SK-N-SH (cell line): ENCODE results near the gene TCEA2. TPM values are rescaled to one million over a fixed set of nuclear protein-coding genes. Genes with fewer than 3 reads are reported as not detected.

Source experiments
- CTCF ChIA-PET: fragments of 300-600, 350-600 bp; formaldehyde crosslinking; extraction: SDS; loops from one replicate; lab custom pipeline; 2021; lab: Yijun Ruan, JAX
- POLR2A ChIA-PET: fragments of 350-600 bp; sonication (Branson Sonifier 250); formaldehyde crosslinking; extraction: SDS; loops from one replicate; lab custom pipeline; 2020; ENCODE audit warnings: antibody characterized with exemption, inconsistent platforms; lab: Yijun Ruan, JAX
- DNase-seq: peaks from one replicate; pipeline ENCODE4 v3.0.0; 2012
- H2AFZ ChIP-seq: fragments of 200-600 bp; sonication (generic); 2 replicates; pipeline ENCODE4 v1.8.1; 2016; ENCODE audit warnings: antibody characterized with exemption, mild to moderate bottlenecking, low read depth
- H3F3A ChIP-seq: fragments of 200-600 bp; sonication (generic); replicated peaks from 2 replicates; pipeline ENCODE3; 2016; ENCODE audit warnings: antibody characterized with exemption, mild to moderate bottlenecking; ENCODE audit not compliant: insufficient read depth
- H3K27ac ChIP-seq, 2 experiments: fragments of 200-500 bp in 1 of 2; fragments of 200-600 bp in 1 of 2; sonication (Bioruptor generic) in 1 of 2; sonication (generic), shearing (Covaris generic) in 1 of 2; 2 replicates each; pipeline versions ENCODE4 v1.5.1 to v1.6.1; 2014 to 2016; ENCODE audit warnings: low read depth in 2 of 2, inconsistent platforms in 1 of 2, low read length in 1 of 2, mild to moderate bottlenecking in 1 of 2, mixed read lengths in 1 of 2
- H3K27me3 ChIP-seq: fragments of 200-600 bp; sonication (generic), shearing (Covaris generic); 2 replicates; pipeline ENCODE4 v1.6.1; 2016; ENCODE audit warnings: mixed run types; ENCODE audit not compliant: insufficient read depth
- H3K36me3 ChIP-seq, 2 experiments: fragments of 200-500 bp in 1 of 2; fragments of 200-600 bp in 1 of 2; sonication (Bioruptor generic) in 1 of 2; sonication (generic) in 1 of 2; replicated peaks in 1 of 2; 2 replicates each; pipeline versions ENCODE3 to v1.5.1; 2014 to 2016; ENCODE audit warnings: low read length in 1 of 2, mild to moderate bottlenecking in 1 of 2; ENCODE audit not compliant: insufficient read depth in 2 of 2, control insufficient read depth in 1 of 2
- H3K4me1 ChIP-seq, 2 experiments: fragments of 200-500 bp in 1 of 2; fragments of 200-600 bp in 1 of 2; sonication (Bioruptor generic) in 1 of 2; sonication (generic), shearing (Covaris generic) in 1 of 2; 2 replicates each; pipeline versions ENCODE4 v1.5.1 to v1.6.1; 2014 to 2016; ENCODE audit warnings: low read depth in 1 of 2, low read length in 1 of 2, mixed run types in 1 of 2; ENCODE audit not compliant: insufficient read depth in 2 of 2, control insufficient read depth in 1 of 2
- H3K4me2 ChIP-seq: fragments of 200-600 bp; sonication (generic), shearing (Covaris generic); 2 replicates; pipeline ENCODE4 v1.6.1; 2017; ENCODE audit warnings: mixed run types
- H3K4me3 ChIP-seq, 2 experiments: fragments of 200-500 bp in 1 of 2; fragments of 200-600 bp in 1 of 2; sonication (Bioruptor generic) in 1 of 2; sonication (generic), shearing (Covaris generic) in 1 of 2; 2 replicates each; pipeline versions ENCODE4 v1.5.1 to v1.8.1; 2014 to 2016; ENCODE audit warnings: low read depth in 2 of 2, inconsistent platforms in 1 of 2, low read length in 1 of 2, mild to moderate bottlenecking in 1 of 2, mixed read lengths in 1 of 2, moderate library complexity in 1 of 2
- H3K79me2 ChIP-seq: fragments of 200-600 bp; sonication (generic); 2 replicates; pipeline ENCODE4 v1.8.1; 2017; ENCODE audit warnings: mild to moderate bottlenecking; ENCODE audit not compliant: insufficient read depth
- H3K9ac ChIP-seq: fragments of 200-600 bp; sonication (generic); 2 replicates; pipeline ENCODE4 v1.6.1; 2017; ENCODE audit warnings: mixed run types
- H3K9me2 ChIP-seq: fragments of 200-600 bp; sonication (generic); 2 replicates; pipeline ENCODE4 v1.6.1; 2017; ENCODE audit warnings: mixed run types
- H3K9me3 ChIP-seq: fragments of 200-600 bp; sonication (generic); 2 replicates; pipeline ENCODE4 v1.6.1; 2017; ENCODE audit warnings: mixed run types, mild to moderate bottlenecking, moderate library complexity
- H4K20me1 ChIP-seq: fragments of 200-600 bp; sonication (generic); 2 replicates; pipeline ENCODE4 v1.6.1; 2017; ENCODE audit warnings: mild to moderate bottlenecking, mixed run types; ENCODE audit not compliant: insufficient read depth
- CHD2 ChIP-seq: fragments of 150-350 bp; IDR thresholded peaks from 2 replicates; pipeline ENCODE4 v1.6.1; 2018; ENCODE audit warnings: low read length; ENCODE audit not compliant: partially characterized antibody
- EP300 ChIP-seq, 2 experiments: IDR thresholded peaks; 2 replicates each; pipeline versions ENCODE4 v1.4.0 to v1.6.1; 2012; ENCODE audit warnings: borderline replicate concordance in 1 of 2, low read depth in 1 of 2, low read length in 1 of 2
- FOXJ3 ChIP-seq: sonication (generic); formaldehyde crosslinking; IDR thresholded peaks from 2 replicates; pipeline ENCODE4 v1.5.1; 2020; ENCODE audit warnings: mild to moderate bottlenecking, missing genetic modification reagents
- GABPA ChIP-seq: IDR thresholded peaks from 2 replicates; pipeline ENCODE4 v1.4.0; 2012; ENCODE audit warnings: low read depth, mild to moderate bottlenecking
- MAX ChIP-seq: IDR thresholded peaks from 2 replicates; pipeline ENCODE4 v1.4.0; 2012; ENCODE audit warnings: low read depth
- PBX3 ChIP-seq: IDR thresholded peaks from 2 replicates; pipeline ENCODE4; 2012
- RAD21 ChIP-seq: IDR thresholded peaks from 2 replicates; pipeline ENCODE4 v1.6.1; 2012; ENCODE audit warnings: mild to moderate bottlenecking, low read length
- RCOR1 ChIP-seq: fragments of 150-350 bp; IDR thresholded peaks from 2 replicates; pipeline ENCODE4 v1.6.1; 2017; ENCODE audit warnings: antibody characterized with exemption, low read length
- REST ChIP-seq: IDR thresholded peaks from 2 replicates; pipeline ENCODE4 v1.6.1; 2012; ENCODE audit warnings: mild to moderate bottlenecking, low read depth, low read length, moderate library complexity
- TEAD4 ChIP-seq: IDR thresholded peaks from 2 replicates; pipeline ENCODE4 v1.4.0; 2012; ENCODE audit warnings: mild to moderate bottlenecking, borderline replicate concordance; ENCODE audit not compliant: insufficient read depth
- YY1 ChIP-seq: IDR thresholded peaks from 2 replicates; pipeline ENCODE4 v1.4.0; 2012; ENCODE audit warnings: low read depth, mild to moderate bottlenecking
- WGBS: methylation state at CpG from one replicate; pipeline ENCODE4 v1.1.6; 2017; ENCODE audit warnings: low lambda C conversion rate; 5-methylcytosine and 5-hydroxymethylcytosine counted together
- polyA plus RNA-seq, 3 experiments: library from polyadenylated mRNA; depleted of rRNA; stranded (reverse); fragments of >200 nt; gene quantifications; 2 replicates each; pipeline ENCODE4 v1.2.3, GENCODE V29; 2012

TCEA2 gene
- polyA plus RNA-seq, 1 of the 3 experiments (the other 2 are of a cell fraction) = 98.9 TPM

DNA sequence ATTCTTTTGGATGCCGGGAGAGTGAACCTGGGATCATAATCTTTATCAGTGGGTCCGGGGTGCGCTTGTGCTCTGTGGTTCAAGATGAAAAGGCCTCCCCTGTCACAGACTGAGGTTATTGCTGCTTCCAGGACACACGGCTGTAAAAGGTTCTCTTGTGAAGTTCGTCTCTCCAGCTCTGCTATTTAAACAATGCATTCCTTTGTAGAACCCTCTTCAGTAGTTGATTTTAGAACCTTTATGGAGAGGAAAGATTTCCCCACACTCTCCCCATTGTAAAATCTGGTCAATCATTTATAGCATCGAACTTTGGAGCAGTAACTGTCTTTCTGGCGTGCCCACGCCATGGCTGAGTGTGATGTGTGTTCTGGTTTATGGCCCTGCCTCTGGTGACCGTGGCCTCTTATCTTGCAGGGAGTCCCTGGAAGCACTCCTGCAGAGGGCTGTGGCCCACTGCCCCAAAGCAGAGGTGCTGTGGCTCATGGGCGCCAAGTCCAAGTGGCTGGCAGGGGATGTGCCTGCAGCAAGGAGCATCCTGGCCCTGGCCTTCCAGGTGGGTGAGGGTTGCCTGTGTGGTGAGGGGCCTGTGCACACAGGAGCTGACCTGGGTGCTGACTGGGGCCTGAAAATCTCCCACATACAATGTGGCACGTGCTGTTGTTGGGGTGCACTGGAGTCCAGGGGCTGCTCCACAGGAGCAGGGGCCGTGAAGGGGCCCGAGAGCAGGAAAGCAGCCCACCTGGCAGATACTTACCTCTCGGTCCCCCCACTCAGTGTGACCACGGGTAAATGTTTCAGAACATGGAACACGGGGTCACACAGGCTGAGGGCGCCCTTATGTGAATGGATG is 38.6 kb upstream of the TCEA2 start:
- Histone ChIP-seq H3K27me3 (no peaks in the 10 kb centered on the region), H3K4me3 (no peak overlapping the region), H3K9me2 (no peaks in the 10 kb centered on the region), H3F3A (peaks cover 4% of the 10 kb centered on the region), H4K20me1 (no peaks in the 10 kb centered on the region), H2AFZ (no peak overlapping the region), H3K9ac (no peak overlapping the region), H3K79me2 (no peaks in the 10 kb centered on the region), H3K9me3 (no peaks in the 10 kb centered on the region), H3K4me1 (peaks cover 0 to 48% of the 10 kb centered on the region in 2 experiments; a peak in 1 of 4 replicates), H3K27ac (peak overlapping the region in 1 of 2 experiments; percentile 74; a peak in 1 of 4 replicates), H3K36me3 (peaks cover 34 to 56% of the 10 kb centered on the region in 2 experiments), H3K4me2 (no peak overlapping the region)
- 89% methylated on average over 13 of the region's 17 CpGs for WGBS
- no peak for DNase-seq
- TF ChIP-seq RAD21 = no peak
- no peak for TF ChIP-seq YY1
- TF ChIP-seq PBX3 = no peak
- TF ChIP-seq GABPA = no peak
- ChIA-PET POLR2A (no interaction called here), CTCF (interaction anchor here (1.0 to 5.7 kb wide), 3 partner anchors 15 to 44 kb away, joined by 3 to 74 read pairs (median 8); partner anchors contain the start of genes PRPF6 and SAMD10)

DNA sequence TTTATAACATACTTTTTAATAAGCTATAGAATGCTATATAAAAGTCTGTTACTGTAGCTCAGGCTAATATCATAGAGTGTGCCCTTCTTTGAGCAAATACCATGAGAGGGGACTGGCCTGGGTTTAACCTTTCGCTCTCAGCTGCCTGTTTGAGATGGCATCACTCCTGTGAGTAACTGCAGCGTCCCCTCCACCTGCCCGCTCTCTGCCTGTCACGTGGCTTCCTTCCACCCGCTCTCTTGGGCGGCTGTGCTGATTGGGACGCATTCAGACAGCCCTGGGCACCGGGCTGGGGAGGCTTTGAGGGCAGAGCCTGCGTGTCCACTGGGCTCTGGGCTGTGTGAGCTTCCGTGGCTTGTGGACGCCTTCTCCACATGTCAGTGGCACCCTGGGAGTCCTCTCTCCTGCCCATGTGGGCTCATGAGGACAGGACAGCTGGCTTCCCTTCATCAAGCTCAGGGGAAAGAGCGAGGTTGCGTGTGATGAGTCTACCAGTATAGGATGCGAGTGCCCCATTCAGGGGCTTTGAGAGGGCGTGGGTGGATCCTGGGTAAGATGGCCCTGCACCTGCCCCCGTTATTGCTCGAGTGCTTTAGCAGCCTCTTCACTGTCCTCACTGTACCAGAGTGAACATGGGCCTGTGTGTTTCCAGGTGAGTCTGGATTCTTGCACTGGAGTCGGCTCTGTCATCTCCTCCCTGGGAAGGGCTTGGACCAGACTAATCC is 37.7 kb upstream of the TCEA2 start:
- DNase-seq = no peak
- no peak overlapping the region for H3K9ac ChIP-seq
- H4K20me1 ChIP-seq = no peaks in the 10 kb centered on the region
- peaks cover 0 to 48% of the 10 kb centered on the region in 2 experiments; a peak in 1 of 4 replicates for H3K4me1 ChIP-seq
- H3K9me2 ChIP-seq = no peaks in the 10 kb centered on the region
- H3K27ac ChIP-seq = peak overlapping the region in 1 of 2 experiments; percentile 74; a peak in 2 of 4 replicates
- H3K79me2 ChIP-seq = no peaks in the 10 kb centered on the region
- no peak for TF ChIP-seq RAD21
- TF ChIP-seq, all 33 proteins: peak for 0
- CTCF ChIA-PET = interaction anchor here (1.0 to 5.7 kb wide), 3 partner anchors 11 to 45 kb away, joined by 3 to 74 read pairs (median 8); partner anchors contain the start of genes PRPF6 and SAMD10
- Histone ChIP-seq H3F3A (no peaks in the 10 kb centered on the region), H3K9me3 (no peaks in the 10 kb centered on the region), H3K36me3 (peaks cover 28 to 61% of the 10 kb centered on the region in 2 experiments), H2AFZ (no peak overlapping the region), H3K27me3 (no peaks in the 10 kb centered on the region), H3K4me3 (no peak overlapping the region), H3K4me2 (no peak overlapping the region)
- POLR2A ChIA-PET = no interaction called here
- WGBS = 92% methylated on average over 13 of the region's 18 CpGs

GRCh38 chr20:64025826-64026412 is 37.1 kb upstream of the TCEA2 start:
- ChIA-PET CTCF (interaction anchor here (1.0 to 5.7 kb wide), 3 partner anchors 11 to 46 kb away, joined by 3 to 74 read pairs (median 8); partner anchors contain the start of genes PRPF6 and SAMD10), POLR2A (no interaction called here)
- H2AFZ ChIP-seq = no peak overlapping the region
- no peaks in the 10 kb centered on the region for H3K27me3 ChIP-seq
- no peaks in the 10 kb centered on the region for H3K79me2 ChIP-seq
- no peak overlapping the region for H3K4me2 ChIP-seq
- H3K36me3 ChIP-seq = peaks cover 25 to 68% of the 10 kb centered on the region in 2 experiments
- DNase-seq = peak; percentile 84
- peaks cover 0 to 48% of the 10 kb centered on the region in 2 experiments; a peak in 1 of 4 replicates for H3K4me1 ChIP-seq
- no peaks in the 10 kb centered on the region for H4K20me1 ChIP-seq
- H3K9ac ChIP-seq = no peak overlapping the region
- 0 out of 2 replicates have a peak, but pooled peaks have one; percentile 31 for TF ChIP-seq FOXJ3 (CRISPR knock-in tag)
- TF ChIP-seq RCOR1 = peak; percentile 82
- TF ChIP-seq MAX = no peak
- TF ChIP-seq RAD21 = no peak
- TF ChIP-seq CHD2 = no peak
- no peak for TF ChIP-seq TEAD4
- no peak for TF ChIP-seq REST
- TF ChIP-seq EP300 (IDR thresholded peaks at IDR 0.05; ENCODE audit: borderline replicate concordance in 1 of 2, low read depth in 1 of 2, low read length in 1 of 2) = peak in 1 of 2 experiments; percentile 36; a peak in 1 of 4 replicates
- 88% methylated on average over 25 of the region's 29 CpGs for WGBS
- H3K4me3 ChIP-seq = no peak overlapping the region
- no peaks in the 10 kb centered on the region for H3F3A ChIP-seq
- H3K27ac ChIP-seq = peak overlapping the region in 1 of 2 experiments; percentile 74; a peak in 2 of 4 replicates
- no peaks in the 10 kb centered on the region for H3K9me2 ChIP-seq
- no peaks in the 10 kb centered on the region for H3K9me3 ChIP-seq
